Neural cell (in vitro differentiated cells): ENCODE measurements around the gene PTPRN2. TPM values are rescaled to one million over a fixed set of nuclear protein-coding genes. Genes with fewer than 3 reads are reported as not detected.

ENCODE experiments used
- H2AFZ ChIP-seq: fragments of 200-600, 300-800 bp; sonication (generic), shearing (Covaris generic); 2 replicates; pipeline ENCODE4 v1.6.0; 2014; ENCODE audit warnings: low read depth, mild to moderate bottlenecking, antibody characterized with exemption, low read length, moderate library complexity
- H3F3A ChIP-seq: fragments of 200-600 bp; shearing (Covaris generic); 2 replicates; pipeline ENCODE4 v1.6.1; 2016; ENCODE audit warnings: mild to moderate bottlenecking, moderate library complexity, mixed read lengths, antibody characterized with exemption, low read length; ENCODE audit not compliant: insufficient read depth, poor library complexity, severe bottlenecking
- H3K27ac ChIP-seq: fragments of 200-600, 300-800 bp; sonication (generic), shearing (Covaris generic); 2 replicates; pipeline ENCODE4 v1.5.1; 2014; ENCODE audit warnings: mild to moderate bottlenecking, low read length, moderate library complexity
- H3K27me3 ChIP-seq: fragments of 300-800, 200-600 bp; sonication (generic), shearing (Covaris generic); 2 replicates; pipeline ENCODE4 v1.6.0; 2014; ENCODE audit warnings: mild to moderate bottlenecking, low read depth, low read length, moderate library complexity; ENCODE audit not compliant: insufficient read depth
- H3K36me3 ChIP-seq: fragments of 300-800, 200-600 bp; sonication (generic), shearing (Covaris generic); 2 replicates; pipeline ENCODE4 v1.5.1; 2014; ENCODE audit warnings: mild to moderate bottlenecking, antibody characterized with exemption, low read length, moderate library complexity; ENCODE audit not compliant: insufficient read depth
- H3K4me2 ChIP-seq: fragments of 300-800, 200-600 bp; sonication (generic), shearing (Covaris generic); 2 replicates; pipeline ENCODE4 v1.6.0; 2014; ENCODE audit warnings: mild to moderate bottlenecking, low read length
- H3K4me3 ChIP-seq: fragments of 300-800, 200-600 bp; sonication (generic), shearing (Covaris generic); 2 replicates; pipeline ENCODE4 v1.5.1; 2014; ENCODE audit warnings: mild to moderate bottlenecking, low read length, moderate library complexity
- H3K79me2 ChIP-seq: fragments of 200-600 bp; shearing (Covaris generic); replicated peaks from 2 replicates; pipeline ENCODE4 v1.6.0; 2014; ENCODE audit warnings: mild to moderate bottlenecking, low read length, moderate library complexity; ENCODE audit not compliant: insufficient read depth
- H3K9ac ChIP-seq: fragments of 300-800, 200-600 bp; sonication (generic), shearing (Covaris generic); 2 replicates; pipeline ENCODE4 v1.6.1; 2016; ENCODE audit warnings: mild to moderate bottlenecking, low read length, mixed read lengths
- H3K9me2 ChIP-seq: fragments of 200-600 bp; shearing (Covaris generic); 2 replicates; pipeline ENCODE4 v1.6.1; 2016; ENCODE audit warnings: mild to moderate bottlenecking, low read length, mixed read lengths; ENCODE audit not compliant: insufficient read depth
- H3K9me3 ChIP-seq: fragments of 200-600, 300-800 bp; sonication (generic), shearing (Covaris generic); 2 replicates; pipeline ENCODE4 v1.6.1; 2016; ENCODE audit warnings: mild to moderate bottlenecking, mixed run types, low read length, moderate library complexity, mixed read lengths
- H4K20me1 ChIP-seq: fragments of 200-600 bp; shearing (Covaris generic); 2 replicates; pipeline ENCODE4 v1.6.1; 2016; ENCODE audit warnings: mild to moderate bottlenecking, mixed run types; ENCODE audit not compliant: insufficient read depth
- CTCF ChIP-seq: fragments of 450-650 bp; IDR thresholded peaks from 2 replicates; pipeline ENCODE4 v1.5.1; 2014; ENCODE audit warnings: antibody characterized with exemption, mild to moderate bottlenecking, moderate library complexity; ENCODE audit not compliant: poor library complexity, severe bottlenecking
- EP300 ChIP-seq: fragments of 450-650 bp; conservative IDR thresholded peaks from 2 replicates; pipeline ENCODE4 v1.6.1; 2014; ENCODE audit warnings: antibody characterized with exemption, mild to moderate bottlenecking, moderate library complexity; ENCODE audit not compliant: poor library complexity, severe bottlenecking
- EZH2 ChIP-seq: fragments of 200-600, 300-800 bp; shearing (Covaris generic), sonication (generic); IDR thresholded peaks from 2 replicates; pipeline ENCODE4 v1.6.1; 2014; ENCODE audit warnings: antibody characterized with exemption, low read length, borderline replicate concordance, mild to moderate bottlenecking; ENCODE audit not compliant: insufficient read depth, poor library complexity, severe bottlenecking
- MXI1 ChIP-seq: fragments of 450-650 bp; conservative IDR thresholded peaks from 2 replicates; pipeline ENCODE4 v1.6.1; 2014; ENCODE audit warnings: antibody characterized with exemption, mild to moderate bottlenecking; ENCODE audit not compliant: poor library complexity, severe bottlenecking
- POLR2AphosphoS5 ChIP-seq: IDR thresholded peaks from 2 replicates; pipeline ENCODE4 v1.6.1; 2012
- RAD21 ChIP-seq: fragments of 450-650 bp; conservative IDR thresholded peaks from 2 replicates; pipeline ENCODE4 v1.6.1; 2014; ENCODE audit warnings: antibody characterized with exemption, mild to moderate bottlenecking, moderate library complexity
- REST ChIP-seq: IDR thresholded peaks from 2 replicates; pipeline ENCODE4 v1.6.1; 2012; ENCODE audit warnings: borderline replicate concordance
- SMC3 ChIP-seq: fragments of 450-650 bp; conservative IDR thresholded peaks from 2 replicates; pipeline ENCODE4 v1.6.1; 2014; ENCODE audit warnings: antibody characterized with exemption, mild to moderate bottlenecking, moderate library complexity; ENCODE audit not compliant: poor library complexity
- TAF1 ChIP-seq: IDR thresholded peaks from 2 replicates; pipeline ENCODE4 v1.6.1; 2012; ENCODE audit warnings: low read depth
- polyA plus RNA-seq: library from polyadenylated mRNA; depleted of rRNA; stranded (reverse); fragments of >200 nt; gene quantifications from 2 replicates; pipeline ENCODE4 v1.2.3, GENCODE V29; 2014

The PTPRN2 gene
- polyA plus RNA-seq, 1 donor from 2014 or later, result 31.0 TPM

DNA sequence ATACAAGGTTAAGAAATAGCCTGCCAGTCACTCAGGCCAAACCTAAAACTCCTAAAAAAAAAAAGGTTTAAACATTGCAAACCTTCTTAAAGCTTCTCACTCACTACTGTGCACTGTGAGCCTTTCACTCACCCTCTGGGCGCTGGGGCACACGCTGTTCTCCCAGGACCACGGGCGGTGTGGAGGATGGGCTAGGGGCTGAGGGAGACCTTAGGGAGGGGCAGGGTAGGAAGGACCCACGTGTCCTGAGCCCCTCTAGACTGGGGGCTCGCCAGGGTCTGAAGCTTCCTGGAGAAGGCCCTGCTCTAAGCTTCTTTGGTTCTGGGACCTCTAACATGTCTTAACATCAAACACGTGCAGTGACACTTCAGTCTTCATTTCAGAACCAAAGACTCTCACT lies 681.0 kb downstream of the PTPRN2 start:
- no peak overlapping the region for H2AFZ ChIP-seq
- no peaks in the 10 kb centered on the region for H3K27me3 ChIP-seq
- no peak overlapping the region for H3K9ac ChIP-seq
- peaks cover 3% of the 10 kb centered on the region for H3F3A ChIP-seq
- H3K79me2 ChIP-seq, result no peaks in the 10 kb centered on the region
- H3K36me3 ChIP-seq, result no peaks in the 10 kb centered on the region
- no peak overlapping the region for H3K4me3 ChIP-seq
- no peak overlapping the region for H3K4me2 ChIP-seq
- no peaks in the 10 kb centered on the region for H3K9me2 ChIP-seq
- H3K27ac ChIP-seq, result no peak overlapping the region
- no peak for TF ChIP-seq REST
- TF ChIP-seq POLR2AphosphoS5, result no peak
- no peaks in the 10 kb centered on the region for H4K20me1 ChIP-seq
- no peaks in the 10 kb centered on the region for H3K9me3 ChIP-seq

DNA sequence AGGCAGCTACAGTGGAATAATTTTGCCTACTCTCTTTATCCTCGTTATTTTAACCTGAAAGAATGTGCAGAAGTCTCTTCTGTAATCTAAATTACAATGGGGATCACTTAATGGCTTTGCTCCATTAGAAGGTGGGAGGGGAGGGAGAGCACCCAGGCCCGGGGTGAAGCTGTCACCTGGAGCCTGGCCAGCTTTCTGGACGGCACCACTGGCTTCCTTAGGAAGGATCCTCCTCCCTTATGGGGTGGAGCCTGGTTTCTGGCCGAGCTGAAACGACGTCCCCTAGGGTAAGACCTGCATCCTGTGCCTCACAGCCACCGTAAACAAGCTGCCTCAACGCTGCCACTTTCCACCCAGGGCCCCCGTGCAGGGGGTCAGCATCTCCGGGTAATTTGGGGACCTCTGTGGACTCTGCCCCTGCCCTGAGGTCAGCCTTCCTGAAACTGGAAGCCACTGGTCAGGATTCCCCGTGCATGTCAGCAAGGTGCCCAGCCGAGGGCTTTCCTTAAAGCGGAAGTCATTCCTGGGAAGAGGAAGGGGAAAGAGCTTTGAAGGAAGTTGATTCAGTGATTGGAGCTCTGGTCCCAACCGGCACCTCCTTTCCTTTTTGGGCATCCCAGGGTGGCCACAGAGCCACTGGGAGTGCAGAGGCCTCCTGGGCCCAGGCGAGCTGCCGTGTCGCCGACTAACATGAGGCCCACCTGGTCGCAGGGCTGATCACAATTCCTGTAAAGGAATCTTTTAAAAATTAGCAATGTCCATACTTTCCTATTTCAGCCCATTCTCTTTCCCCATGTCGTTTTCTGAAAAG lies 681.8 kb downstream of the PTPRN2 start:
- Histone ChIP-seq H2AFZ (no peak overlapping the region), H3K9ac (no peak overlapping the region), H3K9me3 (no peaks in the 10 kb centered on the region), H3K27me3 (no peaks in the 10 kb centered on the region), H3K9me2 (no peaks in the 10 kb centered on the region), H3K4me3 (no peak overlapping the region), H3F3A (peaks cover 3% of the 10 kb centered on the region), H3K27ac (no peak overlapping the region), H3K79me2 (no peaks in the 10 kb centered on the region), H4K20me1 (no peaks in the 10 kb centered on the region), H3K36me3 (no peaks in the 10 kb centered on the region), H3K4me2 (no peak overlapping the region)
- TF ChIP-seq POLR2AphosphoS5 (no peak), EP300 (no peak), CTCF (no peak), REST (no peak), EZH2 (no peak), SMC3 (no peak), RAD21 (no peak), MXI1 (no peak), TAF1 (no peak)
